Type B pancreatic cell (in vitro differentiated cells): ENCODE data around the gene ADRA2B. TPM values are rescaled to one million over a fixed set of nuclear protein-coding genes. Genes with fewer than 3 reads are reported as not detected.

ENCODE experiments used
- DNase-seq: peaks from one replicate; pipeline ENCODE4 v3.0.0; 2021; ENCODE audit warnings: mixed read lengths; ENCODE audit not compliant: unreplicated experiment; ENCODE audit errors: extremely low spot score
- H3K27ac Mint-ChIP-seq: 2 replicates; pipeline ENCODE4 v1.8.0; 2021; ENCODE audit warnings: mild to moderate bottlenecking, mixed read lengths
- H3K27me3 Mint-ChIP-seq: 2 replicates; pipeline ENCODE4 v1.8.0; 2021; ENCODE audit warnings: mixed read lengths
- H3K36me3 Mint-ChIP-seq: 2 replicates; pipeline ENCODE4 v1.8.0; 2021; ENCODE audit warnings: mixed read lengths
- H3K4me1 Mint-ChIP-seq: one replicate; pipeline ENCODE4 v1.8.0; 2021; ENCODE audit warnings: mixed read lengths; ENCODE audit not compliant: unreplicated experiment
- H3K4me3 Mint-ChIP-seq: 2 replicates; pipeline ENCODE4 v1.8.0; 2021; ENCODE audit warnings: mild to moderate bottlenecking, mixed read lengths
- H3K9me3 Mint-ChIP-seq: 2 replicates; pipeline ENCODE4 v1.8.0; 2021; ENCODE audit warnings: mixed read lengths
- CTCF ChIP-seq: fragments of 200-600 bp; sonication (generic); conservative IDR thresholded peaks from 2 replicates; pipeline ENCODE4 v1.5.0; 2021; ENCODE audit warnings: antibody characterized with exemption, mild to moderate bottlenecking
- total RNA-seq: library from RNA; stranded (reverse); gene quantifications from 2 replicates; pipeline ENCODE4 v1.2.1, GENCODE V29; 2021; ENCODE audit warnings: low replicate concordance

Gene ADRA2B
- total RNA-seq, 1 donor from 2014 or later: 2.4 TPM

- TF ChIP-seq CTCF: no peak
- Mint-ChIP-seq H3K36me3 (no peaks in the 10 kb centered on the region), H3K9me3 (no peaks in the 10 kb centered on the region), H3K4me3 (no peak overlapping the region), H3K27me3 (peaks cover 7% of the 10 kb centered on the region), H3K27ac (no peak overlapping the region), H3K4me1 (peaks cover 6% of the 10 kb centered on the region)
- DNase-seq: no peak
Observed at GRCh38 chr2:96159084-96159830, 42.9 kb upstream of the ADRA2B start.

GRCh38 chr2:96158554-96158940, 42.2 kb upstream of the ADRA2B start:
- no peak overlapping the region for H3K4me3 Mint-ChIP-seq
- no peaks in the 10 kb centered on the region for H3K9me3 Mint-ChIP-seq
- peaks cover 4% of the 10 kb centered on the region for H3K4me1 Mint-ChIP-seq
- no peaks in the 10 kb centered on the region for H3K36me3 Mint-ChIP-seq
- H3K27me3 Mint-ChIP-seq: peaks cover 7% of the 10 kb centered on the region
- H3K27ac Mint-ChIP-seq: no peak overlapping the region
- no peak for TF ChIP-seq CTCF
- DNase-seq: no peak

GRCh38 chr2:96157649-96158553, 41.5 kb upstream of the ADRA2B start:
- no peaks in the 10 kb centered on the region for H3K36me3 Mint-ChIP-seq
- DNase-seq: no peak
- peaks cover 4% of the 10 kb centered on the region for H3K4me1 Mint-ChIP-seq
- no peak overlapping the region for H3K27ac Mint-ChIP-seq
- no peak overlapping the region for H3K4me3 Mint-ChIP-seq
- H3K27me3 Mint-ChIP-seq: peaks cover 7% of the 10 kb centered on the region
- TF ChIP-seq CTCF: no peak
- no peaks in the 10 kb centered on the region for H3K9me3 Mint-ChIP-seq

- no peak for TF ChIP-seq CTCF
- H3K4me1 Mint-ChIP-seq: peaks cover 6% of the 10 kb centered on the region
- H3K36me3 Mint-ChIP-seq: no peaks in the 10 kb centered on the region
- peak; percentile 64 for DNase-seq
- H3K4me3 Mint-ChIP-seq: no peak overlapping the region
- no peak overlapping the region for H3K27ac Mint-ChIP-seq
- H3K9me3 Mint-ChIP-seq: no peaks in the 10 kb centered on the region
- H3K27me3 Mint-ChIP-seq: peaks cover 7% of the 10 kb centered on the region
Observed at GRCh38 chr2:96156926-96157648, 40.7 kb upstream of the ADRA2B start.

GRCh38 chr2:96156011-96156820, 39.8 kb upstream of the ADRA2B start:
- TF ChIP-seq CTCF: no peak
- Mint-ChIP-seq H3K27ac (no peak overlapping the region), H3K27me3 (peaks cover 7% of the 10 kb centered on the region), H3K9me3 (no peaks in the 10 kb centered on the region), H3K4me3 (no peak overlapping the region), H3K36me3 (no peaks in the 10 kb centered on the region), H3K4me1 (peaks cover 9% of the 10 kb centered on the region)
- DNase-seq: peak; percentile 59
